CD14-positive monocyte (primary cell): ENCODE data around the gene PLVAP. TPM values are rescaled to one million over a fixed set of nuclear protein-coding genes. Genes with fewer than 3 reads are reported as not detected.

ENCODE experiments used
- DNase-seq, 3 donors: peaks; one replicate each; pipeline ENCODE4 v3.0.0-alpha.2; 2011 to 2022
- H2AFZ ChIP-seq: 2 replicates; pipeline ENCODE4 v1.6.0; 2012; ENCODE audit warnings: mild to moderate bottlenecking, low read depth, low read length, inconsistent platforms; ENCODE audit not compliant: insufficient read depth, poor library complexity, severe bottlenecking
- H3K27ac ChIP-seq, 2 donors: 1 replicate in 1 of 2; 2 replicates in 1 of 2; pipeline ENCODE4 v1.5.1; 2012 to 2013; ENCODE audit warnings: low read length in 2 of 2, control low read depth in 1 of 2, inconsistent platforms in 1 of 2, low read depth in 1 of 2, mild to moderate bottlenecking in 1 of 2
- H3K27me3 ChIP-seq, 2 donors: one replicate each; pipeline versions ENCODE4 v1.6.0 to v1.6.1; 2011 to 2013; ENCODE audit warnings: low read length in 2 of 2; ENCODE audit not compliant: control insufficient read depth in 2 of 2, insufficient read depth in 2 of 2
- H3K36me3 ChIP-seq, 2 donors: replicated peaks in 1 of 2; 1 replicate in 1 of 2; 2 replicates in 1 of 2; pipeline versions ENCODE4 v1.5.1 to v1.6.1; 2012 to 2013; ENCODE audit warnings: low read length in 2 of 2, control low read depth in 1 of 2, inconsistent platforms in 1 of 2, mild to moderate bottlenecking in 1 of 2; ENCODE audit not compliant: insufficient read depth in 2 of 2, control insufficient read depth in 1 of 2
- H3K4me1 ChIP-seq, 2 donors: 1 replicate in 1 of 2; 2 replicates in 1 of 2; pipeline versions ENCODE4 v1.5.1 to v1.6.1; 2012 to 2013; ENCODE audit warnings: low read length in 2 of 2, control low read depth in 1 of 2, inconsistent platforms in 1 of 2, mild to moderate bottlenecking in 1 of 2, moderate library complexity in 1 of 2; ENCODE audit not compliant: insufficient read depth in 2 of 2, control insufficient read depth in 1 of 2
- H3K4me2 ChIP-seq: replicated peaks from 2 replicates; pipeline ENCODE3; 2012; ENCODE audit warnings: low read length, moderate library complexity, mild to moderate bottlenecking; ENCODE audit not compliant: poor library complexity, severe bottlenecking; ENCODE audit errors: extremely low read depth
- H3K4me3 ChIP-seq, 3 experiments: fragments of 200-600 bp in 1 of 3; sonication (generic) in 1 of 3; replicated peaks in 1 of 3; 1 replicate in 2 of 3; 2 replicates in 1 of 3; pipeline ENCODE4 v1.5.1; 2011 to 2013; ENCODE audit warnings: low read length in 3 of 3, mild to moderate bottlenecking in 3 of 3, control low read depth in 2 of 3, low read depth in 2 of 3, inconsistent platforms in 1 of 3, moderate library complexity in 1 of 3
- H3K79me2 ChIP-seq: 2 replicates; pipeline ENCODE4 v1.6.0; 2012; ENCODE audit warnings: mild to moderate bottlenecking, control low read depth, inconsistent platforms, low read length, moderate library complexity; ENCODE audit not compliant: insufficient read depth
- H3K9ac ChIP-seq: 2 replicates; pipeline ENCODE4 v1.6.0; 2017; ENCODE audit warnings: low read length, mild to moderate bottlenecking; ENCODE audit not compliant: insufficient read depth, poor library complexity, severe bottlenecking
- H3K9me3 ChIP-seq, 2 donors: replicated peaks in 1 of 2; 1 replicate in 1 of 2; 2 replicates in 1 of 2; pipeline versions ENCODE4 v1.5.1 to v1.6.1; 2012 to 2013; ENCODE audit warnings: low read length in 2 of 2, control low read depth in 1 of 2; ENCODE audit not compliant: control insufficient read depth in 1 of 2, insufficient read depth in 1 of 2
- H4K20me1 ChIP-seq: 2 replicates; pipeline ENCODE4 v1.6.0; 2012; ENCODE audit warnings: mild to moderate bottlenecking, low read length, control low read depth, moderate library complexity; ENCODE audit not compliant: insufficient read depth
- H3K27ac Mint-ChIP-seq, 7 donors: one replicate each; pipeline ENCODE4 v1.8.0; 2020; ENCODE audit warnings: mild to moderate bottlenecking in 7 of 7, mixed read lengths in 7 of 7, moderate library complexity in 6 of 7, inconsistent platforms in 2 of 7
- H3K27me3 Mint-ChIP-seq, 3 donors: one replicate each; pipeline ENCODE4 v1.8.0; 2021 to 2022; ENCODE audit warnings: low read depth in 3 of 3, mild to moderate bottlenecking in 3 of 3, mixed read lengths in 3 of 3, moderate library complexity in 3 of 3, inconsistent platforms in 1 of 3
- H3K36me3 Mint-ChIP-seq, 2 donors: one replicate each; pipeline ENCODE4 v1.8.0; 2020; ENCODE audit warnings: mixed read lengths in 2 of 2, inconsistent platforms in 1 of 2, mild to moderate bottlenecking in 1 of 2
- H3K4me1 Mint-ChIP-seq: one replicate; pipeline ENCODE4 v1.8.0; 2020; ENCODE audit warnings: mild to moderate bottlenecking, mixed read lengths
- H3K4me3 Mint-ChIP-seq, 2 donors: one replicate each; pipeline ENCODE4 v1.8.0; 2020; ENCODE audit warnings: mild to moderate bottlenecking in 2 of 2, mixed read lengths in 2 of 2, moderate library complexity in 1 of 2
- H3K9me3 Mint-ChIP-seq, 7 donors: one replicate each; pipeline ENCODE4 v1.8.0; 2020 to 2022; ENCODE audit warnings: mixed read lengths in 7 of 7, mild to moderate bottlenecking in 6 of 7, moderate library complexity in 6 of 7, inconsistent platforms in 2 of 7
- CTCF ChIP-seq: fragments of 200-600 bp; IDR thresholded peaks from one replicate; pipeline ENCODE4 v1.8.0; 2022; ENCODE audit warnings: antibody characterized with exemption, mild to moderate bottlenecking
- WGBS: methylation state at CpG from one replicate; pipeline ENCODE4 v1.1.5; 2013; ENCODE audit warnings: missing lambda C conversion rate; ENCODE audit not compliant: insufficient coverage; 5-methylcytosine and 5-hydroxymethylcytosine counted together
- intact Hi-C, 2 donors: fragments of 100-400 bp; cut with micrococcal nuclease; formaldehyde crosslinking; loops; one replicate each; pipeline versions ENCODE4 v1.15.0 to v1.15.1; 2023
- polyA plus RNA-seq, 3 donors: library from polyadenylated mRNA; depleted of rRNA in 1 of 3; unstranded in 2 of 3; stranded (reverse) in 1 of 3; fragments of 300-500 nt in 2 of 3; fragments of >200 nt in 1 of 3; fragmentation: Illumina TruSeq in 2 of 3; gene quantifications; 1 replicate in 2 of 3; 2 replicates in 1 of 3; pipeline ENCODE4 v1.2.3, GENCODE V29; 2012 to 2021

PLVAP gene
- polyA plus RNA-seq, 3 donors, result 0.08 to 0.81 TPM; not detected in 1

- Histone ChIP-seq H2AFZ (no peak overlapping the region), H3K9me3 (no peaks in the 10 kb centered on the region), H4K20me1 (peaks cover 22% of the 10 kb centered on the region), H3K79me2 (peaks cover 48% of the 10 kb centered on the region), H3K27me3 (no peaks in the 10 kb centered on the region), H3K4me3 (peak overlapping the region in 2 of 3 experiments; percentile 75 to 76), H3K27ac (peak overlapping the region in 1 of 2 donors; percentile 82), H3K36me3 (peaks cover 0 to 2% of the 10 kb centered on the region in 2 donors), H3K4me1 (peaks cover 50 to 57% of the 10 kb centered on the region in 2 donors), H3K9ac (no peak overlapping the region), H3K4me2 (peak overlapping the region; percentile 80)
- Mint-ChIP-seq H3K36me3 (peaks cover 5 to 11% of the 10 kb centered on the region in 2 donors), H3K9me3 (peaks cover 0 to 1% (median 0%) of the 10 kb centered on the region in 7 donors), H3K27me3 (peaks cover 0 to 3% (median 0%) of the 10 kb centered on the region in 3 donors), H3K27ac (peak overlapping the region; percentile 67 to 93 (median 90)), H3K4me3 (peak overlapping the region; percentile 86 to 90), H3K4me1 (peaks cover 37% of the 10 kb centered on the region)
- intact Hi-C loops, result loop anchor here in 1 of 2 donors (2.0 kb wide), 1 partner anchor 38 kb away; the partner anchor contains the start of gene BABAM1
- 0% methylated on average over 7 of the region's 7 CpGs for WGBS
- DNase-seq, result no peak
- TF ChIP-seq CTCF, result no peak
Measured at GRCh38 chr19:17305216-17305516, 72.0 kb downstream of the PLVAP start.

- Mint-ChIP-seq H3K36me3 (peaks cover 5 to 15% of the 10 kb centered on the region in 2 donors), H3K27ac (peak overlapping the region; percentile 67 to 93 (median 90)), H3K27me3 (peaks cover 0 to 3% (median 0%) of the 10 kb centered on the region in 3 donors), H3K4me1 (peaks cover 35% of the 10 kb centered on the region), H3K4me3 (peak overlapping the region; percentile 86 to 90), H3K9me3 (peaks cover 0 to 1% (median 0%) of the 10 kb centered on the region in 7 donors)
- H3K4me1 ChIP-seq, result peaks cover 44 to 52% of the 10 kb centered on the region in 2 donors
- H3K4me3 ChIP-seq, result peak overlapping the region in 1 of 3 experiments; percentile 76
- 85% methylated on average over 4 of the region's 12 CpGs for WGBS
- TF ChIP-seq CTCF, result no peak
- no peak overlapping the region for H3K9ac ChIP-seq
- no peaks in the 10 kb centered on the region for H3K27me3 ChIP-seq
- H2AFZ ChIP-seq, result no peak overlapping the region
- H3K27ac ChIP-seq, result peak overlapping the region in 1 of 2 donors; percentile 82
- peak overlapping the region; percentile 80 for H3K4me2 ChIP-seq
- peaks cover 42% of the 10 kb centered on the region for H3K79me2 ChIP-seq
- H3K36me3 ChIP-seq, result peaks cover 0 to 2% of the 10 kb centered on the region in 2 donors
- intact Hi-C loops, result loop anchor here in 1 of 2 donors (2.0 to 5.0 kb wide), 2 partner anchors 33 to 38 kb away; partner anchors contain the start of genes BABAM1 and GTPBP3
- H3K9me3 ChIP-seq, result no peaks in the 10 kb centered on the region
- H4K20me1 ChIP-seq, result peaks cover 18% of the 10 kb centered on the region
- DNase-seq, result no peak
Measured at GRCh38 chr19:17304386-17305215, 72.5 kb downstream of the PLVAP start.
